HuH-7 (cell line): Measurements from ENCODE around the gene TRMT5.
A peak's percentile ranks its signal among the peaks of the same experiment; 100 is the strongest.

Experiments used
- DNase-seq: peaks from one replicate; pipeline ENCODE4 v3.0.0; 2011; ENCODE audit warnings: low spot score

Gene TRMT5

GRCh38 chr14:60963761-60964160, 17.1 kb downstream of the TRMT5 start:
- no peak for DNase-seq

- no peak for DNase-seq
Observed at GRCh38 chr14:60958146-60958545, 22.7 kb downstream of the TRMT5 start.

- DNase-seq, result no peak
Observed at GRCh38 chr14:60956632-60957031, 24.2 kb downstream of the TRMT5 start.

GRCh38 chr14:60956202-60956601, 24.7 kb downstream of the TRMT5 start:
- no peak for DNase-seq

GRCh38 chr14:60951776-60952435, 29.0 kb downstream of the TRMT5 start:
- no peak for DNase-seq

GRCh38 chr14:60946773-60947172, 34.1 kb downstream of the TRMT5 start:
- DNase-seq, result no peak

- no peak for DNase-seq
Observed at GRCh38 chr14:60945984-60946383, 34.9 kb downstream of the TRMT5 start.

- no peak for DNase-seq
Observed at GRCh38 chr14:60944204-60944603, 36.7 kb downstream of the TRMT5 start.

GRCh38 chr14:60943637-60944032, 37.2 kb downstream of the TRMT5 start:
- no peak for DNase-seq

- no peak for DNase-seq
Observed at GRCh38 chr14:60935319-60935718, 45.6 kb downstream of the TRMT5 start.

GRCh38 chr14:60933920-60934655, 46.8 kb downstream of the TRMT5 start:
- peak; percentile 8 for DNase-seq

GRCh38 chr14:60931218-60931617, 49.7 kb downstream of the TRMT5 start:
- no peak for DNase-seq

- DNase-seq, result no peak
Observed at GRCh38 chr14:60926002-60926401, 54.9 kb downstream of the TRMT5 start.

- no peak for DNase-seq
Observed at GRCh38 chr14:60925286-60925685, 55.6 kb downstream of the TRMT5 start.

- no peak for DNase-seq
Observed at GRCh38 chr14:60922050-60922449, 58.8 kb downstream of the TRMT5 start.
